GM23338 (cell line): ENCODE data around the gene MAFB. TPM values are rescaled to one million over a fixed set of nuclear protein-coding genes. Genes with fewer than 3 reads are reported as not detected.

Source experiments
- ATAC-seq: fragments of 200-7000 bp; cut with Tn5 transposase; 3 replicates; pipeline ENCODE4 v1.9.1; 2020
- DNase-seq: peaks from one replicate; pipeline ENCODE4 v3.0.0-alpha.2; 2015; ENCODE audit warnings: low spot score
- H2AFZ ChIP-seq: fragments of 200-600 bp; sonication (generic); 2 replicates; pipeline ENCODE4 v1.8.0; 2016; ENCODE audit warnings: antibody characterized with exemption, mild to moderate bottlenecking, moderate library complexity
- H3F3A ChIP-seq: fragments of 200-600 bp; sonication (generic); replicated peaks from 2 replicates; pipeline ENCODE4 v1.8.0; 2017; ENCODE audit warnings: antibody characterized with exemption, mixed run types, low read depth
- H3K27ac ChIP-seq: fragments of 200-600 bp; sonication (generic); 2 replicates; pipeline ENCODE4 v1.6.1; 2016; ENCODE audit warnings: low read depth
- H3K27me3 ChIP-seq: fragments of 200-600 bp; sonication (generic); 2 replicates; pipeline ENCODE4 v1.8.0; 2016; ENCODE audit warnings: mild to moderate bottlenecking, mixed run types, moderate library complexity; ENCODE audit not compliant: insufficient read depth
- H3K36me3 ChIP-seq: fragments of 200-600 bp; sonication (generic); 2 replicates; pipeline ENCODE4 v1.8.0; 2016; ENCODE audit warnings: mild to moderate bottlenecking; ENCODE audit not compliant: insufficient read depth
- H3K4me1 ChIP-seq: fragments of 200-600 bp; sonication (generic); 2 replicates; pipeline ENCODE4 v1.8.0; 2016; ENCODE audit warnings: mild to moderate bottlenecking, moderate library complexity; ENCODE audit not compliant: insufficient read depth
- H3K4me2 ChIP-seq: fragments of 200-600 bp; sonication (generic); 2 replicates; pipeline ENCODE4 v1.7.1; 2017; ENCODE audit warnings: mixed run types
- H3K4me3 ChIP-seq: fragments of 200-600 bp; sonication (generic); 2 replicates; pipeline ENCODE4 v1.6.1; 2016; ENCODE audit warnings: mixed run types
- H3K79me2 ChIP-seq: fragments of 200-600 bp; sonication (generic); replicated peaks from 2 replicates; pipeline ENCODE4 v1.8.0; 2017; ENCODE audit warnings: mild to moderate bottlenecking; ENCODE audit not compliant: insufficient read depth
- H3K9me2 ChIP-seq: fragments of 200-600 bp; sonication (generic); 2 replicates; pipeline ENCODE4 v1.8.0; 2017; ENCODE audit not compliant: insufficient read depth
- H4K20me1 ChIP-seq: fragments of 200-600 bp; sonication (generic); replicated peaks from 2 replicates; pipeline ENCODE4 v1.8.0; 2017; ENCODE audit warnings: mild to moderate bottlenecking; ENCODE audit not compliant: insufficient read depth
- H3K27ac Mint-ChIP-seq: 2 replicates; pipeline ENCODE4 v1.8.0; 2020; ENCODE audit warnings: inconsistent platforms, mild to moderate bottlenecking, moderate library complexity, mixed read lengths
- H3K27me3 Mint-ChIP-seq: 3 replicates; pipeline ENCODE4 v1.8.0; 2022; ENCODE audit warnings: low read depth, mild to moderate bottlenecking, moderate library complexity, mixed read lengths, inconsistent platforms; ENCODE audit not compliant: insufficient read depth, poor library complexity
- H3K36me3 Mint-ChIP-seq: 3 replicates; pipeline ENCODE4 v1.8.0; 2021; ENCODE audit warnings: low read depth, mild to moderate bottlenecking, inconsistent platforms, moderate library complexity, mixed read lengths
- H3K4me1 Mint-ChIP-seq: 3 replicates; pipeline ENCODE4 v1.8.0; 2020; ENCODE audit warnings: mild to moderate bottlenecking, inconsistent platforms, mixed read lengths
- H3K4me3 Mint-ChIP-seq: 3 replicates; pipeline ENCODE4 v1.8.0; 2021; ENCODE audit warnings: moderate library complexity, mild to moderate bottlenecking, inconsistent platforms, mixed read lengths
- H3K9me3 Mint-ChIP-seq: 3 replicates; pipeline ENCODE4 v1.8.0; 2020; ENCODE audit warnings: moderate library complexity, mild to moderate bottlenecking, inconsistent platforms, mixed read lengths
- CTCF ChIP-seq, 2 experiments: fragments of 200-600 bp in 1 of 2; sonication (generic) in 1 of 2; conservative IDR thresholded peaks; 2 replicates each; pipeline versions ENCODE4 v1.5.1 to v1.6.1; 2016 to 2017; ENCODE audit warnings: antibody characterized with exemption in 2 of 2, low read depth in 2 of 2, mild to moderate bottlenecking in 2 of 2, moderate library complexity in 1 of 2
- ETS1 ChIP-seq: IDR thresholded peaks from 2 replicates; pipeline ENCODE4 v1.6.1; 2016; ENCODE audit warnings: antibody characterized with exemption
- NANOG ChIP-seq: IDR thresholded peaks from 2 replicates; pipeline ENCODE4 v1.6.1; 2016; ENCODE audit warnings: antibody characterized with exemption, borderline replicate concordance
- POLR2AphosphoS5 ChIP-seq: IDR thresholded peaks from 2 replicates; pipeline ENCODE4 v1.6.1; 2016; ENCODE audit warnings: antibody characterized with exemption, low read depth
- REST ChIP-seq: IDR thresholded peaks from one replicate; pipeline ENCODE4 v1.6.1; 2018; ENCODE audit warnings: antibody characterized with exemption; ENCODE audit not compliant: unreplicated experiment
- ZNF331 ChIP-seq: fragments of 250-450 bp; sonication (Bioruptor Pico); IDR thresholded peaks from 2 replicates; pipeline ENCODE4 v1.5.0; 2020; ENCODE audit warnings: low read depth, mild to moderate bottlenecking, moderate library complexity
- polyA plus RNA-seq: library from polyadenylated mRNA; unstranded; fragments of >200 nt; fragmentation: Nextera tagmentation; extraction: Ambion mirVana; gene quantifications from 2 replicates; pipeline ENCODE4 v1.2.1, GENCODE V29; 2016
- total RNA-seq: library from RNA; depleted of rRNA; stranded (reverse); fragments of >200 nt; shearing (Covaris generic); gene quantifications from 2 replicates; pipeline ENCODE4 v1.2.3, GENCODE V29; 2014

Gene MAFB
- total and polyA plus RNA-seq, 2 experiments from 2014 or later: 1.6 to 2.3 TPM

- ATAC-seq: no peak
Measured at GRCh38 chr20:40663304-40663790, 25.7 kb downstream of the MAFB start.

More at GRCh38 chr20:40663304-40663790, 25.7 kb downstream of the MAFB start:
- H3K4me3 Mint-ChIP-seq: no peak overlapping the region
- Histone ChIP-seq H4K20me1 (no peaks in the 10 kb centered on the region), H3K9me2 (no peaks in the 10 kb centered on the region), H2AFZ (no peak overlapping the region), H3K27ac (no peak overlapping the region), H3K4me3 (no peak overlapping the region), H3K4me1 (no peaks in the 10 kb centered on the region), H3F3A (no peaks in the 10 kb centered on the region), H3K4me2 (no peak overlapping the region), H3K27me3 (no peaks in the 10 kb centered on the region), H3K79me2 (no peaks in the 10 kb centered on the region), H3K36me3 (no peaks in the 10 kb centered on the region)
- no peaks in the 10 kb centered on the region for H3K9me3 Mint-ChIP-seq
- no peak overlapping the region for H3K27ac Mint-ChIP-seq
- TF ChIP-seq ZNF331 (CRISPR knock-in tag): no peak
- no peak for TF ChIP-seq REST
- TF ChIP-seq CTCF (conservative IDR thresholded peaks at IDR 0.05; ENCODE audit: low read depth in 2 of 2): no peak
- no peak for TF ChIP-seq NANOG
- TF ChIP-seq ETS1: no peak
- no peak for TF ChIP-seq POLR2AphosphoS5
- DNase-seq: no peak
- peaks cover 2% of the 10 kb centered on the region; the same call in 1 of the 3 replicates for H3K4me1 Mint-ChIP-seq
- H3K27me3 Mint-ChIP-seq: peaks cover 11% of the 10 kb centered on the region
- H3K36me3 Mint-ChIP-seq: no peaks in the 10 kb centered on the region
